ENCODE measurements around the gene MSL1. TPM values are rescaled to one million over a fixed set of nuclear protein-coding genes. Genes with fewer than 3 reads are reported as not detected.

MSL1 gene
- total and polyA plus RNA-seq, 3 experiments from 2014 or later, result 13.5 to 91.5 (median 88.6) TPM

DNA sequence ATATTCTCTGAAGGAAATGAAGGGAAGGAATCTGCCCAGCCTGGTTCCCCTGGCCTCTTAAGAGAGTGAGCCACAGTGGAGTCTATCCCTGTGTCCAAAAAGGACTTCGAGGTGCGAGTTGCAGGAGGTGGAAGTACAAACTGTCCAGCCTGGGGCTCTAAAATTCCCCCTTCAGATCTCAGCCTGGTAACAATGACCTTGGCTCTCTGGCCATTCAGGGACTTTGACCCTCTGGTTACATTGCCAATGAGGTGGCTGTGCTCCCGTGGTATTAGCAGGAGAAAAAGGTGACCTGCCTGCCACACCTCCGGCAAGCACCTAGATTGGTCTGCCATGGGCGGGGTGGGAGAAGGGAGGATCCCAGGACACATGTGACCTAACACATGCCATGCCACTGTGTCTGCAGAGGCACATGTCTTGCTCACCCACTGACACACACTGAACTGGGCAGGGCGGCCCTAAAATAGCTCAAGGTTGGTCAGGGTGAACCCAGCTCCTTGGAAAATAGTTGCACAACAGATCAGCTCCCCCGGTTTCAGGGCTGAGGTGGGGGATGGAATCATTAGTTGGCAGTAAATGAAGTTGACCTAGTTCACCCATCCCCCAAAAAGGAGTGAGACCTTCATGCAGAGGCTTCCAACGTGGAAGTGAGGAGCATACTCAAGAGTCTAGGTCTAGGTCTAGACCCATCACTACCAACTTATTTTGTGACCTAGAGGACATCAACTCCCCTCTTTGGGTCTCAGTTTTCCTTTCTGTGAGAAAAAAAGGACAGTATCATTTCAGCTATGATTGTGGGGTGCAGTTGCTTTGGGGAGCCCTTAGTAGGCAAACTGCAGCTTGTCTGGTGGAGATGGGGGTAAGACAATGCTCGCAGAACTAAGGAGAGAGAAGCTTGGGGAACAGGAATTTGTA is 23.6 kb upstream of the MSL1 start:
- DNase-seq, result no peak
- Mint-ChIP-seq H3K4me1 (peaks cover 73 to 93% (median 85%) of the 10 kb centered on the region in 3 donors), H3K36me3 (peaks cover 12 to 36% (median 14%) of the 10 kb centered on the region in 3 donors), H3K27ac (peak overlapping the region; percentile 81 to 100 (median 95)), H3K27me3 (peaks cover 0 to 3% of the 10 kb centered on the region in 2 donors), H3K4me3 (peak overlapping the region; percentile 82 to 99 (median 95)), H3K9me3 (no peaks in the 10 kb centered on the region)
- Histone ChIP-seq H3K9me3 (ENCODE audit: low read length) (no peaks in the 10 kb centered on the region), H3K4me3 (ENCODE audit: low read length) (peak overlapping the region; percentile 49), H3K36me3 (ENCODE audit: insufficient read depth, low read length) (peaks cover 20% of the 10 kb centered on the region), H3K27ac (ENCODE audit: low read depth, low read length) (peak overlapping the region; percentile 71), H3K27me3 (ENCODE audit: insufficient read depth, low read length, poor library complexity, severe bottlenecking) (no peaks in the 10 kb centered on the region), H3K4me1 (ENCODE audit: insufficient read depth, low read length) (peaks cover 82% of the 10 kb centered on the region)
- ChIA-PET CTCF (interaction anchor here (0.8 to 12.4 kb wide), 17 partner anchors 9 to 118 kb away, joined by 3 to 191 read pairs (median 5); partner anchors contain the start of genes CASC3, PSMD3 and THRA), POLR2A (interaction anchor here (0.8 to 3.8 kb wide), 14 partner anchors 8 to 225 kb away, joined by 3 to 60 read pairs (median 4); partner anchors contain the start of genes CASC3, MSL1, THRA and WIPF2)

DNA sequence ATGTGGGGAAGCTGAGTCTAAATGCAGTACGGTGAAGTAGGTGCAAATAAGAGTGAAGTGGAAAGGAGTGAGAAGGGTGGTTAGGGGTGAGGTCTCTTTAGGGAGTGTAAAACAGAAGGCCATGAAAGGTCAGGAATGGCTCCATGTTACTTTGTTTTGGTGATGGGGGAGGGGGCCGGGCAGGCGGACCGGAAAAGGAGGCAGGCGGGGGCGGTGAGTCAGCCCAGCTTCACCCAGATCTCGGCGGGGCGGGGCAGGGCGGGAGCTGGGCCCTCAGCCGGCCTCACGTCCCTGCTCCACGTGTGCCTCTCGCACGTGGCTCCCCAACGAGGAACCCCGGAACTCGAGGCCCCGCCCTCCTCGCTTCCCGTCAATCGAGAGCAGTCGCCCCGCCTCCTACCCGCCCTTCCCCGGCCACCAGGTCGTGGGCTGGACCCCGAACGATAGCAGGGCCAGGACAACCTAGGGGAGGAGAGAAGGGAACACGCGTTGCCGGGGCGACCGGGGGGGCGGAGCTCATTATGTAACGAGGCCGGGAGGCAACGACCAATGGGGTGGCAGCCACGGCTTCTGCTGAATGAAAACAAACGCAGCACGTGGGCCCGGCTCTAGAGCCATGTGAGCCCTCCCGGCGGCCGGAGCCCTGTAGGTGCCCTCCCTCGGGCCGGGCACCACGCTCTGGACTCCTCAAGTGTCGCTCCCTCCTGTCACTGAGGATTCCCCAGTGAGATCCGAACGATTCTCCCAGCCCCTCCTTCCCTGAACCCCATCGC is 22.7 kb upstream of the MSL1 start:
- Histone ChIP-seq H3K36me3 (ENCODE audit: insufficient read depth, low read length) (peaks cover 15% of the 10 kb centered on the region), H3K4me1 (ENCODE audit: insufficient read depth, low read length) (peaks cover 87% of the 10 kb centered on the region), H3K9me3 (ENCODE audit: low read length) (no peaks in the 10 kb centered on the region), H3K4me3 (ENCODE audit: low read length) (peak overlapping the region; percentile 94), H3K27me3 (ENCODE audit: insufficient read depth, low read length, poor library complexity, severe bottlenecking) (no peaks in the 10 kb centered on the region), H3K27ac (ENCODE audit: low read depth, low read length) (peak overlapping the region; percentile 88)
- DNase-seq, result peak; percentile 99 to 100 (median 99)
- CTCF ChIA-PET, result interaction anchor here (0.8 to 12.4 kb wide), 21 partner anchors 8 to 478 kb away, joined by 3 to 191 read pairs (median 5); partner anchors contain the start of genes CASC3, CSF3, PSMD3 and THRA
- H3K4me3 Mint-ChIP-seq, result peak overlapping the region; percentile 82 to 99 (median 95)
- H3K4me1 Mint-ChIP-seq, result peaks cover 78 to 94% (median 86%) of the 10 kb centered on the region in 3 donors
- POLR2A ChIA-PET, result interaction anchor here (0.8 to 3.8 kb wide), 16 partner anchors 8 to 224 kb away, joined by 3 to 60 read pairs (median 4); partner anchors contain the start of genes CASC3, MED24, MSL1 and PSMD3
- H3K36me3 Mint-ChIP-seq, result peaks cover 9 to 27% (median 12%) of the 10 kb centered on the region in 3 donors
- H3K9me3 Mint-ChIP-seq, result no peaks in the 10 kb centered on the region
- peaks cover 0 to under 1% of the 10 kb centered on the region in 2 donors for H3K27me3 Mint-ChIP-seq
- H3K27ac Mint-ChIP-seq, result peak overlapping the region; percentile 81 to 100 (median 95)

DNA sequence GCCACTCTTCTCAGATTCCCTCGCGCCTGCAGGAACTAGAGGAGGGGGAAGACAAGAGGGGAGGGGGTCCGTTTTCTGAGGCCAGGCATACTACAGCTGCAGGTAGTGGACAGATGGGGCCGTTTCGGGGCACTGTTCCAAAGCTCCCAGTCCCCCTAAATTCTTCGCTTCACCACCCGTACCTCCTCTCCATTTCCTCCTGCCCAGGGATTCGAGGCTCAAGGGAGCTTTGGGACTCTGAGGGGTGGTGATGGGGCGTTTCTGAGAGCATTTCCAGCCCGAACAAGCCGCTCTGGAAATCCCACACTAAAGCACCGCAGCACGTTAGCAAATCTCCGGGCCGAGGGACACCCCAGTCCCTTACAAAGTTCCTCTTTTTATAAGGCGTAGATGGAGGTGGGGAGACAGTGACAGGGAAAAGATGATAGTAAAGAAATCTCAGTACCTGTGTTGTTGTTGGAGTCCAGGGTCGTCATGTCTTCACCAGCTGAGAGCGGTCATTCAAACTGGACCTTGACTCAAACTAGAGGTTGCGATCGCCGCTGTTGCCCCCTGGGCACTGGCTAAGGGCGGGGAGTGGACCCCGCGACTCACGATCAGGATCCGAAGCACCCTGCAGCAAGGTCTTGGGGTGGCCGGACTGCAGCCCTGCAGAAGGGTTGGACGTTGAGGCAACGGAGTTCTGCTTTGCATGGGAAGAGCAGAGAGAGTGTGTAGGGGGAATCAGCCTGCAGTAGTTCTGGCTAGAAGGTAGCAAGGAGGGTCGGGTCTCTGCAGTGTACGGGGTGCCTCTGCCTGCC is 22.0 kb upstream of the MSL1 start:
- Histone ChIP-seq H3K4me3 (ENCODE audit: low read length) (peak overlapping the region; percentile 94), H3K27me3 (ENCODE audit: insufficient read depth, low read length, poor library complexity, severe bottlenecking) (no peaks in the 10 kb centered on the region), H3K9me3 (ENCODE audit: low read length) (no peaks in the 10 kb centered on the region), H3K36me3 (ENCODE audit: insufficient read depth, low read length) (peaks cover 10% of the 10 kb centered on the region), H3K27ac (ENCODE audit: low read depth, low read length) (peak overlapping the region; percentile 88), H3K4me1 (ENCODE audit: insufficient read depth, low read length) (peaks cover 88% of the 10 kb centered on the region)
- peak overlapping the region; percentile 82 to 99 (median 95) for H3K4me3 Mint-ChIP-seq
- H3K27me3 Mint-ChIP-seq, result no peaks in the 10 kb centered on the region
- H3K9me3 Mint-ChIP-seq, result no peaks in the 10 kb centered on the region
- peaks cover 9 to 23% (median 12%) of the 10 kb centered on the region in 3 donors for H3K36me3 Mint-ChIP-seq
- peak in 1 of 5 donors; percentile 22 for DNase-seq
- ChIA-PET POLR2A (interaction anchor here (0.7 to 3.8 kb wide), 14 partner anchors 7 to 119 kb away, joined by 3 to 60 read pairs (median 4); partner anchors contain the start of genes CASC3, MED24, MSL1 and PSMD3), CTCF (interaction anchor here (0.6 to 12.4 kb wide), 18 partner anchors 12 to 1766 kb away, joined by 3 to 191 read pairs (median 5); partner anchors contain the start of genes CSF3, KLHL11, PSMD3 and THRA)
- H3K4me1 Mint-ChIP-seq, result peaks cover 84 to 96% (median 86%) of the 10 kb centered on the region in 3 donors
- H3K27ac Mint-ChIP-seq, result peak overlapping the region; percentile 81 to 100 (median 95)

DNA sequence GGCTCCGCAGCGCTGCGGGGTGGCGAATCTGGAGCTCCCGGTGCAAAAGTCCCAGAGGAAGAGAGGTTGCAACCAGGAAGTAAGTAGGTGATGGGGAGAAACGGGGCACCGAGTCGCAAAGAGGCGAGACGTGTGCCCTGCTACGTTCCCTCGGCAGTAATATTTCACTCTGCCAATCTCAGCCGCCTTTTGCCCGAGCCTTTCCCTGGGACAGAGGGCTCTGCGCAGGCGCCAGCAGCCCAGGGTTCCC is 21.4 kb upstream of the MSL1 start, which contains the start of gene NR1D1:
Gene NR1D1, minus strand, starts transcription at position 171 of the 250 bp plus-strand sequence. CDS start 495 bp downstream, outside the sequence.
- H3K9me3 ChIP-seq (ENCODE audit: low read length), result no peaks in the 10 kb centered on the region
- H3K9me3 Mint-ChIP-seq, result no peaks in the 10 kb centered on the region
- no peaks in the 10 kb centered on the region for H3K27me3 ChIP-seq (ENCODE audit: insufficient read depth, low read length, poor library complexity, severe bottlenecking)
- H3K36me3 ChIP-seq (ENCODE audit: insufficient read depth, low read length), result peaks cover 9% of the 10 kb centered on the region
- peak within 1 kb of the TSS; percentile 88 for H3K27ac ChIP-seq (ENCODE audit: low read depth, low read length)
- CTCF ChIA-PET, result interaction anchor here (0.6 to 12.4 kb wide), 9 partner anchors 11 to 1765 kb away, joined by 3 to 191 read pairs (median 8); partner anchors contain the start of genes KLHL11, PSMD3 and THRA
- H3K4me1 Mint-ChIP-seq, result peaks cover 84 to 96% (median 86%) of the 10 kb centered on the region in 3 donors
- H3K36me3 Mint-ChIP-seq, result peaks cover 9 to 18% (median 12%) of the 10 kb centered on the region in 3 donors
- H3K4me3 Mint-ChIP-seq, result peak within 1 kb of the TSS; percentile 82 to 99 (median 95)
- POLR2A ChIA-PET, result interaction anchor here (0.6 to 3.8 kb wide), 9 partner anchors 12 to 68 kb away, joined by 3 to 60 read pairs (median 4); partner anchors contain the start of genes CASC3 and MED24
- peaks cover 88% of the 10 kb centered on the region for H3K4me1 ChIP-seq (ENCODE audit: insufficient read depth, low read length)
- no peaks in the 10 kb centered on the region for H3K27me3 Mint-ChIP-seq
- peak within 1 kb of the TSS; percentile 94 for H3K4me3 ChIP-seq (ENCODE audit: low read length)
- peak within 1 kb of the TSS; percentile 81 to 100 (median 95) for H3K27ac Mint-ChIP-seq
- no peak for DNase-seq

DNA sequence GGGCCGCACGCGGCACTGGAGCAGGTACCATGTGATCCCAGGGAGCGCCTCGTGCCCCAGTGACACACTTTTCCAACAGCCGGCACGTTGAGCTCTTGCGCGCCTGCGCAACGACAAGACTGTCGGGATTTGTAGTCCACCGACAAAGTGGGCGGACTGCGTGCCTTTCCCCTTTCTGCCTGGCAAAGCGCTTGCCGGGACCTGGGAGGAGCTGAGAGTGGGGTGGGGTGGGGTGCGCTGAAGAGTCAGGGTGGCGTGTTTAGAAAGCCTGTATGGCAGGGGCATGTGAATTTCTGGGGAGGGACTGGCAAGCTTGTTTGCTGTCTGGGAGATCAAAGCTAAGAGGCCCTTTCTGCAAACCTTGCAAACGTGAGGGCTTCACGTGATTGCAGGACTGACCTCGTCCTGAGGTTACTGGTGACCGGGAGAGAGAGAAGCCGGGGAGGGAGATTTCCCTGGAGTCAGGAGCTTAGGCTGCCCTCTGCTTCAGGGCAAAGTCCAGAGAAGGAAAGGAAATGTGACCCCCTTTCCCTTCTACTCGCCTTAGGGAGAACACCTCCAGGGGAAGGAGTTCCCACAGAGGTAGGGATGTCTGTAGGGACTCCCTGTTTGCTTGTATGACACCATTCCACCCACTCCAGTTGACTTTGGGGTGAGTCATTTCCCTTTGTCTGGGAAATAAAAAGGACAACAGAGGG is 21.0 kb upstream of the MSL1 start:
- peak; percentile 82 to 95 (median 88) for DNase-seq
- H3K36me3 Mint-ChIP-seq, result peaks cover 6 to 17% (median 7%) of the 10 kb centered on the region in 3 donors
- Histone ChIP-seq H3K27me3 (ENCODE audit: insufficient read depth, low read length, poor library complexity, severe bottlenecking) (no peaks in the 10 kb centered on the region), H3K36me3 (ENCODE audit: insufficient read depth, low read length) (peaks cover 5% of the 10 kb centered on the region), H3K9me3 (ENCODE audit: low read length) (no peaks in the 10 kb centered on the region), H3K4me1 (ENCODE audit: insufficient read depth, low read length) (peaks cover 88% of the 10 kb centered on the region), H3K4me3 (ENCODE audit: low read length) (peak overlapping the region; percentile 94), H3K27ac (ENCODE audit: low read depth, low read length) (peak overlapping the region; percentile 88)
- H3K27me3 Mint-ChIP-seq, result no peaks in the 10 kb centered on the region
- ChIA-PET POLR2A (interaction anchor here (0.5 to 3.8 kb wide), 14 partner anchors 8 to 85 kb away, joined by 3 to 60 read pairs (median 4); partner anchors contain the start of genes CASC3, MED24 and THRA), CTCF (interaction anchor here (0.6 to 12.4 kb wide), 10 partner anchors 11 to 1765 kb away, joined by 3 to 191 read pairs (median 7); partner anchors contain the start of genes KLHL11, PSMD3 and THRA)
- no peaks in the 10 kb centered on the region for H3K9me3 Mint-ChIP-seq
- H3K4me1 Mint-ChIP-seq, result peaks cover 84 to 96% (median 86%) of the 10 kb centered on the region in 3 donors
- H3K4me3 Mint-ChIP-seq, result peak overlapping the region; percentile 82 to 99 (median 95)
- peak overlapping the region; percentile 81 to 100 (median 95) for H3K27ac Mint-ChIP-seq

DNA sequence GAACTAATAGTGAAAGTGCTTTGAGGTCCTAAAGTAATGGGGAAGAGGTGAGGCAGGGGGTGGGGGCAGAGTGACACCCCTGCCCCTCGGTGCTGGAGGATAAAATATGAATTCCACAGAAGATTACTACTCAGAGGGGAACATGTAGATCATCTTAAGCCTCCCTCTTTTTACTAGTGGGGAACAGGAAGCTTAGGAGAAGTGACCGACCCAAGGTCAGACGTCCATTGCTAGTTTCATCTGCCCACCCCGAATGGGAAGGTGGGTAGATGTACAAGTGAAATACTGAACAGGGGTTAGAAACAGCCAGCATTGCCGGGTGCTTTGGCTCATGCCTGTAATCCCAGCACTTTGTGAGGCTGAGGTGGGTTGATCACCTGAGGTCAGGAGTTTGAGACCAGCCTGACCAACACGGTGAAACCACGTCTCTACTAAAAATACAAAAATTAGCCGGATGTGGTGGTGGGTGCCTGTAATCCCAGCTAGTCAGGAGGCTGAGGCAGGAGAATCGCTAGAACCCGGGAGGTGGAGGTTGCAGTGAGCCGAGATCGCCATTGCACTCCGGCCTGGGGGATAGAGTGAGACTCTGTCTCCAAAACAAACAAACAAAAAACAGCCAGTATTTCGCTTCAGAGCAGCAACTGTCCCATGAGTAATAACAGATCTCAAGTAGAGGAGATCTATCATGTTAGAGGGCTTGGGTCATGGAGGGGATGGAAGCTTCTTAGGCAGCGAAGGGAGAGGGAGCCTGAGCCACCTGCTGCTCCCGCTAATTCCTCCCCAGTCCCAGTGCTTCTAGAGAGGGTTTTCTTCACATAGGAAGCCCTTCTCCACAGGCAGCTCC is 20.2 kb upstream of the MSL1 start:
- H3K27ac Mint-ChIP-seq, result peak overlapping the region; percentile 81 to 100 (median 95)
- Histone ChIP-seq H3K36me3 (ENCODE audit: insufficient read depth, low read length) (peaks cover 5% of the 10 kb centered on the region), H3K4me1 (ENCODE audit: insufficient read depth, low read length) (peaks cover 88% of the 10 kb centered on the region), H3K27ac (ENCODE audit: low read depth, low read length) (peak overlapping the region; percentile 88), H3K4me3 (ENCODE audit: low read length) (peak overlapping the region; percentile 94), H3K27me3 (ENCODE audit: insufficient read depth, low read length, poor library complexity, severe bottlenecking) (no peaks in the 10 kb centered on the region), H3K9me3 (ENCODE audit: low read length) (no peaks in the 10 kb centered on the region)
- peaks cover 0 to 10% (median 2%) of the 10 kb centered on the region in 3 donors for H3K36me3 Mint-ChIP-seq
- H3K9me3 Mint-ChIP-seq, result no peaks in the 10 kb centered on the region
- no peaks in the 10 kb centered on the region for H3K27me3 Mint-ChIP-seq
- H3K4me3 Mint-ChIP-seq, result peak overlapping the region in 6 of 7 donors; percentile 82 to 99 (median 90)
- CTCF ChIA-PET, result interaction anchor here (0.8 to 12.4 kb wide), 8 partner anchors 10 to 147 kb away, joined by 3 to 191 read pairs (median 8); partner anchors contain the start of gene THRA
- peaks cover 84 to 96% (median 86%) of the 10 kb centered on the region in 3 donors for H3K4me1 Mint-ChIP-seq
- no peak for DNase-seq
- POLR2A ChIA-PET, result interaction anchor here (0.5 to 3.8 kb wide), 8 partner anchors 8 to 84 kb away, joined by 3 to 60 read pairs (median 4); partner anchors contain the start of genes CASC3, MED24 and THRA
